ENCODE data around the gene SERGEF.
A peak's percentile ranks its signal among the peaks of the same experiment; 100 is the strongest.

SERGEF gene

GRCh38 chr11:17779861-17780594 lies 232.8 kb downstream of the SERGEF start:
- no peak for DNase-seq

- DNase-seq, result no peak
Measured at GRCh38 chr11:17778956-17779860, 233.6 kb downstream of the SERGEF start.

- no peak for DNase-seq
Measured at GRCh38 chr11:17778352-17778751, 234.5 kb downstream of the SERGEF start.

GRCh38 chr11:17777738-17778091 lies 235.1 kb downstream of the SERGEF start:
- no peak for DNase-seq

GRCh38 chr11:17777086-17777737 lies 235.6 kb downstream of the SERGEF start:
- no peak for DNase-seq

- DNase-seq, result no peak
Measured at GRCh38 chr11:17776212-17776875, 236.5 kb downstream of the SERGEF start.

GRCh38 chr11:17775507-17776211 lies 237.2 kb downstream of the SERGEF start:
- DNase-seq, result no peak

GRCh38 chr11:17775035-17775348 lies 237.9 kb downstream of the SERGEF start:
- DNase-seq, result no peak

- DNase-seq, result no peak
Measured at GRCh38 chr11:17774232-17775034, 238.4 kb downstream of the SERGEF start.

GRCh38 chr11:17773674-17774073 lies 239.2 kb downstream of the SERGEF start:
- DNase-seq, result no peak

- no peak for DNase-seq
Measured at GRCh38 chr11:17772704-17773600, 239.9 kb downstream of the SERGEF start.

GRCh38 chr11:17771841-17772401 lies 240.9 kb downstream of the SERGEF start:
- no peak for DNase-seq

- DNase-seq, result no peak
Measured at GRCh38 chr11:17771415-17771814, 241.4 kb downstream of the SERGEF start.

- DNase-seq, result no peak
Measured at GRCh38 chr11:17770917-17771316, 241.9 kb downstream of the SERGEF start.

GRCh38 chr11:17770048-17770652 lies 242.7 kb downstream of the SERGEF start:
- peak; percentile 24 for DNase-seq

GRCh38 chr11:17769218-17769617 lies 243.6 kb downstream of the SERGEF start:
- no peak for DNase-seq

GRCh38 chr11:17768547-17768946 lies 244.3 kb downstream of the SERGEF start:
- DNase-seq, result no peak

- no peak for DNase-seq
Measured at GRCh38 chr11:17767914-17768313, 244.9 kb downstream of the SERGEF start.

GRCh38 chr11:17767301-17767885 lies 245.5 kb downstream of the SERGEF start:
- DNase-seq, result no peak

All from NCI-H510A treated with DMSO at 0.1 percent for 48 hours (cell line).